ENCODE results near the gene TRAPPC2.
"Not testable (repeated sequence)": the region's sequence is repeated elsewhere in the genome, so short reads cannot be mapped to it uniquely, and the experiment has no call there.

TRAPPC2 gene

DNA sequence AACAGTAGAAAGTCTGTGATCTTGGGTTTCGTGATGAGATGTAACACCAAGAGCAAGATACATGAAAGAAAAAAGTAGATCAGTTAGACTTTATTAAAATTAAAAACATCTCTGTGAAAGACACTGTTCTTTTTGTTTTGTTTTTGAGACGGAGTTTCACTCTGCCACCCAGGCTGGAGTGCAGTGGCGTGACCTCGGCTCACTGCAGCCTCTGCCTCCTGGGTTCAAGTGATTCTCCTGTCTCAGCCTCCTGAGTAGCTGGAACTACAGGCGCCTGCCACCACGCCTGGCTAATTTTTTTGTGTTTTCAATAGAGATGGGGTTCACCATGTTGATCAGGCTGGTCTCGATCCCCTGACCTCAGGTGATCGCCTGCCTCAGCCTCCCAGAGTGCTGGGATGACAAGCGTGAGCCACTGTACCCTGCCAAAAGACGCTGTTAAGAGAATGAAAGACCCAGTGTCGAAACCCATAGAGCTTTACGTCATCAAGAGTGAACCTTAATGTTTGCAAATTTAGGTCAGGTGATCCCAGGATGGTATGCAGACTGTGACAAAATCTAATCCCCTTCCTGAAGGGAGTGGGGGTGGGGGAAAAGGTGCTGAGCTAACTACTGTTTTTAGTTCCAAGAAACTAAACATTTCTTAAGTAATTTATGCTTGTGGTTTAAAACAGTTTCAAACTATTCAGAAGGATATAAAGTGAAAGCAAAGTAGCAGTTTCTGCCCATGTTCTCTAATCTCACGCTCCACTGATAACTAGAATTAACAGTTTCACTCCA lies 8.2 kb upstream of the TRAPPC2 start:
- DNase-seq = peak; percentile 1 to 86 (median 22)

DNA sequence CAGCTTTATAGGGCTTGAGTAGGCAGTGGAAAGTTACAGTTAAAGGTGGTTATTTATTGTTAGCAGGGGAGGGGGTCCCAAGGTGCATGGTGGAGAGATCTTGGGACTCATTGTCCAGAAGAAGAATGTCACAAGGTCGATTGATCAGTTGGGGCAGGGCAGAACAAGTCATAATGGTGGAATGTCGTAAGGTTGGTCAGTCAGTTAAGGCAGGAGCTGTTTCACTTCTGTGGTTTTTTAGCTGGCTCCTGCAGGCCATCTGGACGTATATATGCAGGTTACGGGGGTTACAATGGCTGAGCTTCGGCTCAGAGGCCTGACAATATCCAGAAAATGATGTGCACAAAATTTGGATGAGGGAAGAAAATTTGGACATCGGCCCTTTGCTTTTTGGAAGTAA lies 7.3 kb upstream of the TRAPPC2 start:
- no peak for DNase-seq

DNA sequence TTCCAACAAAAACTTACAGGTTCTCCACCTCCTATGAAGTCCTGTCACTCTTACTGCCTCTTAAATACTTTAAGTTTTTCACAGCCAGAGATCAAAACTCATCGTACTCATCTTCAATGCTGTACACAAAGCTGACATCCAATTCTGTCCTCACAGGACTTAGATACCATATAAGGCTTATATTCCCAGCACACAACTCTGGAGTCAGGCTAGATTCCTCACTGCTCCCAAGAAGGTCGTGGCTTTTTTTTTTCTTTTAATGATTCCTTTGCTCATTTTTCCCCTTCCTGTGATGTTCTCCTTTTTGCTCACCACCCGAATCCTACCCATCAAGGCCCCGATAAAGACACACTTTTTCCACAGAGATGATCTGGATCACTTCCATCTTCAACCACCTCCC lies 914 bp downstream of the TRAPPC2 start:
- no peak for DNase-seq

DNA sequence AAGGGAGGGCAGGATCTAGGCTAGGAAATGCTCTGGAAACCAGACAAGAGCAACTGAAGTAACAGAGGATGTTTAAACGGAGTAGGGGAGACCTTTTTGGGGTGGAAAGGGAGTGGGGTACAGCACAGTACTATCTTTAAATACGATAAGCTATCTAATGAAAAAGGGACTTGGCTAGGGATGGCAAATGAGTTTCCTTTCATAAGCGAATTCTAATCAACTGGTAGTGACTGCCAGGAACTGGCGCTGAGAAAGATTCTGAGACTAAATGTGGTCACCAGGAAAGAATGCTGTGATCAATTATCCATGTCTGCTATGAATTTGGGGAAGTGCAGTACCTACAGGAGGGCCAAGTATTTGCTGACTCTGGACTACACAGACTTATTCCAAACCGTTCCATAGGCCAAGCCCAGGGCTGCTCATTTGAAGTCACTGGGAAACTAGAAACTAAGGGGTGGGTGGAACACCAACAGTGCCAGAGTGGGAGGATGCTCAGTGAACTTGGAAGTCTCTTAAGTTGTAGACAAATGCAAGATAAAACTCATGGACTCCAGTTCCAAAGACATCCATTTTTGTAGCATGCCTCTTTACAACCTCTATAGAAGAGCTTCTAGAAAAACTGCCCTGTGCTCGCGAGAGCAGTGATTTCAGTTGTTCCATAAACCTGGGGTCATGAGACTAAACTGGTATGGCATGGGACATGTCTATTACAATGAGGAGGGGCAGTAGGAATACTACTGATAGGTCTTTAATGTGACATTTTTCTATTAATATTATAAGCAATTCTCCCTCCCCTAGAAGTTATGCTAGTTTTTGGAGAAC lies 2.0 kb downstream of the TRAPPC2 start:
- DNase-seq = no peak

DNA sequence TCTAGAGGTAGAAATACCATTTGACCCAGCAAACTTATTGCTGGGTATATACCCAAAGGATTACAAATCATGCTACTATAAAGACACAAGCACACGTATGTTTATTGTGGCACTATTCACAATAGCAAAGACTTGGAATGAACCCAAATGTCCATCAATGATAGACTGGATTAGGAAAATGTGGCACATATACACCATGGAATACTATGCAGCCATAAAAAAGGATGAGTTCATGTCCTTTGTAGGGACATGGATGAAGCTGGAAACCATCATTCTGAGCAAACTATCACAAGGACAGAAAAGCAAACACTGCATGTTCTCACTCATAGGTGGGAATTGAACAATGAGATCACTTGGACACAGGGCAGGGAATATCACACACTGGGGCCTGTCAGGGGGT lies 3.9 kb downstream of the TRAPPC2 start:
- not testable (repeated sequence) for DNase-seq

DNA sequence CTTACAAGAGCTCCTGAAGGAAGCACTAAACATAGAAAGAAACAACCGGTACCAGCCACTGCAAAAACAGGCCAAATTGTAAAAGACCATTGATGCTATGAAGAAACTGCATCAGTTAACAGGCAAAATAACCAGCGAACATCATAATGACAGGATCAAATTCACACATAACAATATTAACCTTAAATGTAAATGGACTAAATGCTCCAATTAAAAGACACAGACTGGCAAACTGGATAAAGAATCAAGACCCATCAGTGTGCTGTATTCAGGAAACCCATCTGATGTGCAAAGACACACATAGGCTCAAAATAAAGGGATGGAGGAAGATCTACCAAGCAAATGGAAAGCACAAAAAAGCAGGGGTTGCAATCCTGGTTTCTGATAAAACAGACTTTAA lies 7.8 kb downstream of the TRAPPC2 start:
- not testable (repeated sequence) for DNase-seq

DNA sequence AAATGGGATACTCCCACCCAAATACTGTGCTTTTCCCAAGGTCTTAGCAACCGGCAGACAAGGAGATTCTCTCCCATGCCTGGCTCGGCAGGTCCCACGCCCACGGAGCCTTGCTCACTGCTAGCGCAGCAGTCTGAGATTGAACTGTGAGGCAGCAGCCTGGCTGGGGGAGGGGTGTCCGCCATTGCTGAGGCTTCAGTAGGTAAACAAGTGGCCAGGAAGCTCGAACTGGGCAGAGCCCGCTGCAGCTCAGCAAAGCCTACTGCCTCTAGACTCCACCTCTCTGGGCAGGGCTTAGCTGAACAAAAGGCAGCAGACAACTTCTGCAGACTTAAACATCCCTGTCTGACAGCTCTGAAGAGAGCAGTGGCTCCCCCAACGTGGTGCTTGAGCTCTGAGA lies 9.5 kb downstream of the TRAPPC2 start:
- peak; percentile 11 to 87 (median 33) for DNase-seq

DNA sequence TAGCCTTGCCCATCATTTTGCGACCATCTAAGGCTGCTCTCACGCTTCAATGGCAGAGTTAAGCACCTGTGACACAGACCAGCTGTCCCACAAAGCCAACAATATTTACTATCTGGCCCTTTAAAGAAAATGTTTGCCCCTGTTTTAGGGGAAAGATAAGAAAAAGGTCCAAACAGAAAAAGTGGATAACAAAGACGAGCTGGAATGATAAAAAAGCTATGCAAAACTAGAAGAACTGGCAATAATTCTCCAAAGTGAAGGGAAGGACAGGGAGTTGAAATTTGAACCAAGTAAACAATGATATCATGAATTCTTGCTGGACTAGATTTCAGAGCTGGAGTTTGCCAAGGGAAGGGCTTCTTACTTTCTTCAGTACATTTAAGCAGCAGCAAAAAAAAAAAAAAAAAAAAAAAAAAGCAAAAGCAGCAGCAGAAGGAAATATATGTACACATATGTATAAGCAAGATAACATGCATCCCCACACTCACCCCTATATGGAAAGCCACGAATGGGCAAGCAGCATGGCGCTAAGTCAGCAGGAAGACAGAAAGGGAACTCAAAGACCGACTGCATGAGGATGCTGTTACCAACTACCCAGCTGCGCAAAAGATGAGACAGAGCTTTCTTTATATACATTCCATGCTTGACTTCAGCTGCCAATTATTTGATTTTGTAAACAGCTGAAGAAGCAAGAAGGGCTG lies 12.5 kb downstream of the TRAPPC2 start:
- DNase-seq = no peak

DNA sequence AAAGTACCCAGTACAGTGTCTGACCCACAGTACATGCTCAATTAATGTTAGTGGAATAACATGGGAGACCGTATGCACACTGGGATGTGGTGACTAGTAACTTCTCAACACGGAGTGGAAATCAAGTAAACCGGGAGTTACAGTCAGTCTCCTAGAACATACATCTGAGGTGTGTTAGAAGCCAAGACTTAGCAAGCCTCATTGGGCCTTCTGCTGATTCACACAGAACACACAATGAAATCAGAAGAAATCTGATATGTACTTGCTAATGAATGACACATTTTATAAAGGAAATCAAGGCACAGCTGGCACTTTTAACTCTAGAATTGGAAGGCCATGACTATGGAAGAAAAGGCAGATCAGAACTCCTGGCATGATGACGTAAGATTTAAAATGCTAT lies 13.0 kb downstream of the TRAPPC2 start:
- DNase-seq = no peak

DNA sequence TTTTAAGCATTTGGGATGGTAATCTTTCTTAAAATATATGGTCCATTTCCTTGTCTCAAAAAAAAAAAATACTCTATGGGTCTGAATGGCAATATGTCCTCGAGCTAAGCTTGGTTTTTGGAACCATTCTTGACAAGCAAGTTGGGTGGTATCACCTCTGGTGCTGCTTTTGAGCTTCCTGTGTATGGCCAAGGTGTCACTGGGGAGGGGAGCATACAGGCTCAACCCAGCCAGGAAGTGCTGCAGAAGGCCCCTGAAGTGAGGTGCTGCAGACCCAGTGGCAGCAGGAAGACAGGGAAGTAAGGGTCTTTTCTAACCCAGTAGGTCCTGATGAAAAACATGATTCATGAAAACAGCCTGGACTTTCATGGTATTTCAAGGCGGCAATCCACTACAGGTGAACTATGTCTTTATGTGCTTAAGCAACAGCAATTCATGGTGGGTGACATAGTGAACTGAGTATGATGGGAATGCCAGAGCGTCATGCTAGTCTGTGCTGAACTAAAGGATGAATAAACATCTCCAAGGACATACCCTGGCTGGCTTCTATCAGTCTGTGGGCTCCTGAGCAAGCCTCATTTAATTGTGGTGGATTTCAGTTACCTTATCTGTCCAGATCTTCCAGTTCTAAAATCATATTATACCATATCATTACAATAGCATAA lies 15.1 kb downstream of the TRAPPC2 start:
- peak in 2 of 5 experiments; percentile 56 to 59 for DNase-seq

DNA sequence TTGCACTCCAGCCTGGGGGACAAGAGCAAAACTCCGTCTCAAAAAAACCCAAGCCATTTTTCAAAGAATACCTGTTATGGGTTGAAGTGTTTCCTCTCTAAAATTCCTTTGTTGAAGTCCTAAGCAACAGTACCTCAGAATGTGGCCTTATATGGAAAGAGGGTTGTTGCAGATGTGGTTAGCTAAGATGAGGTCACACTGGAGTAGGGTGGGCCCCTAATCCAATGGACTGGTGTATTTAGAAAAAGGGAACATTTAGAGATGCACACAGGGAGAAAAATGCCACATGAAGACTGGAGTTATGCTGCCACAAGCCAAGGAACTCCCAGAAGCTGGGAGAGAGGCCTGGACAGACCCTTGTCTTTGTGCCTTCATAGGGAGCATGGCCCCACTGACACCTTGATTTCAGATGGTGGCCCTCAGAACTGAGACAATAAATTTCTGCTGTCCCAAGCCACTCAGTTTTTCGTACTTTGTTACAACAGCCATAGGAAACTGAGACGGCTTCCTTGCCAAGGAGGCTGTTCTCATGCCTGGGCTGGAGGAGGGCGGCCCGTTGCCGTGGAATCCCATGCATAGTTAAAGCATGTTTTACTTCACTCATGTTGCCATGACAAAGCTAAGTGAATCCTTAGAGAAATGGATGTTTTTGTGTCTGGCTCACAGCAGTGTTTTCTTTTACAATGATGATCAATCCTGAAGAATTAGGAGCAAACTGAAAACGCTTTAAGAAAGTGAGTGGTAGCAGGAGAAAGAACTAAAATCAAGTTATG lies 16.5 kb downstream of the TRAPPC2 start:
- DNase-seq = no peak

DNA sequence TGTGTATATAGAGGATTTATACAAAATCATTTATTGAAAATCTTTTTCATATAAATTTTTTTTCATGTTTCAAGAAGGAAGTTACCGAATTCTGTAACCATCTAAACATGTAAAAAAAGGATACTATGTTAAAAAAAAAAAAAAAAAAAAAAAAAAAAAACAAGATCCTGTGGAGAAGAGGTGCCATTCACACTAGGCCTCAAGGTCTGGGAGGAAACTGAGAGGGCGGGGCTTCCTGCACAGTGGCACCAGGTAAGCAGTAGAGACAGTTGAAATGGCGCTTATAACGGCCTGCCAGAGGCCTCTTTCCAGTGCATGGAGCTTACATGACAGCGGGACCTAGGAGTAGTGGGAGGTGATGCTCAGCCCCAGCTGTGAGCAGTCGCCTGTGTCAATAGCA lies 17.5 kb downstream of the TRAPPC2 start:
- DNase-seq = peak in 3 of 5 experiments; percentile 24 to 73 (median 61)

DNA sequence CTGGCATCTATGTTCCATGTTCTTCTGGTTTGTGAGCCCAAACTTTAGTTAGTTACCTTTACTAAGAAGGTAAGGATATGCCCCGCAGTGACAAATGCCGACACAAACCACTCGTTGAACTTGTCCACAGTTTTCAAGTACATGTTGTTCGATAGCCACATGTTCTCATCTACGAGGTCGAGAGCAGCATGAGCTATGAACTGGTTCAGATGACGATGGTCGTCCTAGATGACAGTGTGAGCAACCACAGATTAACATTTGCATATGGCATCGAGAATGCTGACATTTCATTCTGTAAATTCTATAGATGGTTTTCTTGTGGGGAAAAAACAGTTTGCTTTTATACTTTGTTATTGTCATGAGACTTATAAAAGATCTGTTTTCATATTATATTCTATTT lies 18.0 kb downstream of the TRAPPC2 start:
- DNase-seq = peak in 1 of 5 experiments; percentile 37

DNA sequence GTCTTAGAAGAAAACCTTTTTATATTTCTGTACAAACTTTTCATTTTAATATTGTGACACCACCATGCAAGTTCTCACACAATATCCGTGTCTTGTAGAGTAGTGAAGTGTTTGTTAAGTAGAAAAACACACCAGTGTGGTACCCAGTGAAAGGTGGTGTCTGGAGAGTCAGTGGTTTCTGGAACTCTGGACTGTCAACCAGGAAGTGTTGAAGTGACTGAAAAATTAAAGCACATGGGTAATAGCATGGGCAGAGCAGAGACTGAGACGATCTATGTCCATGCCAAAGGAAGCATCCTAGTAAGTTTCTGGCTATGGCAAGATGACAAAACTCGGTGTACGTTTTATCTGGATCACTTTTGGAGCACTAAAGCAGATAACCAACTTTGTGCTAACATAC lies 23.3 kb downstream of the TRAPPC2 start:
- no peak for DNase-seq

DNA sequence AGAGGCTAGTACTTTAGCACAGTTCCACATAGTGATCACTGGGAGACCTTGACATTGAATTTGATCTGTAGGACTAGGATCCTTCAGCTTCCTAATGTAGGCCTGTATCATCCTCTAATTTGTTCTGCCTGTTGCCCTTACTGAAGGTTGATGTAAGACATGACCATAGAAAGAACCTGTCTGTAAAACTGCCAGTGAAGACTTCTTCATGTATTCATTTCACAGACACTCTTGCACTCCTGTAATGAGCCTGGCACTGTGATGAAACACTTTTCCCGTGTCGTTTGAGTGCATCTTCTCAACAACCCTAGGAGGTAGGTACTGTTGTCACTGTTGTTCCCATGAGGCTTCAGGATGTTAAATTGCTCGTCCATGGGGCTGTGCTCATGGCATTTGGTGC lies 30.8 kb downstream of the TRAPPC2 start:
- no peak for DNase-seq

DNA sequence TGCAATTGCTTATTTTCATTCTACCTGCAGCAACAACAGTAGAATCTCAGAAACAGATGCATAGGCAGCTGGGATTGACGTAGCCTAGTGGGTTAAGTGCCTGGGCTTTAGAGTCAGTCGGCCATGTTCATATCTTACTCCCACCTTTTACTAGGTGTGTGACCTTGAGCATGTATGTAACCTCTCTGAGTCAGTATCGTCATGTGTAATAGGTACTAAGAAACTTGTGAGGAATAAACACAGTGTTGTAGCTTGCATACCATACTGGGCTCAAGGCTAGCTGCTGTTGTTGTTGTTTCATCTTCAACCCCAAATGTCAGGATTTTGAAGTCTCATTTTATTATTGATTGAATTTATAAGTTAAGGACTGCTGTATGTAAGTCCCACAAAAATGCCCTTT lies 31.3 kb downstream of the TRAPPC2 start:
- no peak for DNase-seq

DNA sequence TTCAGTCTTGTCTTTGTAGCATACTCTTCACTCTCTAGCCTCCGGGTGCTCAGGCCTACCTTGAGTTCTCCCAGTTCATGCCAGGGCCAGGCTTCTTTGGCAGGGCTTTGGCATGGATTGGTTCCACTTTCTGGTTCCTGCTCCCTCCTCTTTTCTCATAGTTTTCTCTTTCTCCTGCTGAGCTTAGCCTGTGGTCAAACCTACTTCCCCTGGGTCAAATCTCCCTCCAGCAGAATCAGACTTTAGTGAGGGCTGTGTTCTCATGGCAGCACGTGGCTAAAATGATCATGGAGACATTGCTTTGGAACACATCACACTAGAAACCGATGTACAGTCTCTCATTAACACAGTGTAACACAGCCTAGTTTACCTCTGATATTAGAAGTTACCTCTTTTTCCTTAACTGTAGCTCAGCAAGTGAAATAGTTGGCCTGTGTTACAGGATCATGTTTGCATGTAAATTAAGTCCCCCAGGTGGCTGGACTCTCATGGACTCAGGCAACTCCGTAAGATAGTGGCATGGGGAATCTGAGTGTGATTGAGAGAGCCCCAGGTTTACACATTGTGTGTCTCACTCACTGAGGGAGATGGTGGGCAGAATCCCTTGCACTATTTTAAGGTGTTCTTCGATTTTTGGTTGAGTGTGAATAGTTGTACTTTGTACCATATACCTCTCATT lies 32.2 kb downstream of the TRAPPC2 start:
- DNase-seq = no peak

DNA sequence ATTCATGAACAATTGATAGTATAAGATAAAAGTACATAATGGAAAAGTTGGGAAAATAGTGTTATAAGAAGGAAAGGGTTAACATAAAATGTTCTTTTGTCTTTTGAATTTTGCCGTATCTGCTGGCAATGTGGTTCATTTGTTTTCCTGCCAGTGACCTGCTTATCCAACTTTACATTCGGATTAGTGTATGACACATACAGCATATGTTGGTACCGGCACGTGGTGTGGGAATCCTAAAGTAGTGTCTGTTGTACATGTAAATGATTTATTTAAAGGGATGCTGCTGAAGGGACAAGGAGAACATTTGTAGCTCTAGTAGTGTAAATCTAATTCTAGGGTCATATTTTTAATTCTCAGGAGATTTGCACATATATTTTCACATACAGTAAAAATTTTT lies 34.0 kb downstream of the TRAPPC2 start:
- no peak for DNase-seq

DNA sequence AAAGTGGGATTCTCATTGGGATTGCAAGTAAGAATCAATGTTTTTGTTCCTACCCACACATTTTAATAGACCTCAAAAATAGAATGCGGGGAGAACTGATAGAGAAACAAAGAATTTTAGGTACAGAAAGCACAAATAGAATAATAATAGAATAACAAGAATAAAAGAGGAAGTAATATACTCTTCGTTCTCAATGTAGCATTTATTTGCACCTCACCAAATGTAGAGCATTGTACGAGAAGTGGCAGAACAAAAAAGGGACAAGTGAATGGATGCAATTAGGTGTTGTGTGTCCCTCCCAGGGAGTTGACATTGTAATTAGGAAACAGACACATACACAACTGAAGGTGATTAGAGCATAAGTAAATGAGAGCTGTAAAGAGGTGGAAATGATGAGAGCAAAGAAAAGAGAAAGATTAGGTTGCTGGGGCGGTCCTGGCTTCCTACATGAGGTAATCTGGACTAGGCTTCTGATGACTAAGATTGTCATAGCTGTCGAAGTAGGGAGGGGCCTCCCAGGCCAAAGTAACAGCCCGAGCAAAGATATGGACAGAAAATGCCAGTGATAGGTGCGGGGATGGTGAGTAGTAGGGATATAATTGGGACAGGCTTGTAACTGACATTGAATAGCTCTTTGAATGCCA lies 35.1 kb downstream of the TRAPPC2 start:
- DNase-seq = no peak

DNA sequence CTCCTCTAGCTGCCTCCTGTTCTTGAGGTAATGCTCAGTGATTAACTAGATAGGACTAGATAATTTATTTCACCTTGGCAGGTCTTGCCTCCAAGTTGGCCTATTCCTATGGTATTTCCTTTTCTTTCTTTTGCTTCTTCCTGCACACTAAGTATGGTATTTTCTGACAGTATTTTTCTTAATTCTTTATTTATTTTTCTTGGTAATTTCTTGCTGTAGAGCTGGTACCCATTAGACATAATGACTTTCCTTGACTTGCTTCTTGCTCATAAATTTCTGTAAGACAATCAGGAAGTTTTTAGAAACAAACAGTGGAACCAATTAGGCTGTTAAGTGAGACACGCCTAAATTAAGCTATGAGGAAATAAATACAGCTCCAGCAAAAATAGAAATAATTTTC lies 36.0 kb downstream of the TRAPPC2 start:
- DNase-seq = no peak

DNA sequence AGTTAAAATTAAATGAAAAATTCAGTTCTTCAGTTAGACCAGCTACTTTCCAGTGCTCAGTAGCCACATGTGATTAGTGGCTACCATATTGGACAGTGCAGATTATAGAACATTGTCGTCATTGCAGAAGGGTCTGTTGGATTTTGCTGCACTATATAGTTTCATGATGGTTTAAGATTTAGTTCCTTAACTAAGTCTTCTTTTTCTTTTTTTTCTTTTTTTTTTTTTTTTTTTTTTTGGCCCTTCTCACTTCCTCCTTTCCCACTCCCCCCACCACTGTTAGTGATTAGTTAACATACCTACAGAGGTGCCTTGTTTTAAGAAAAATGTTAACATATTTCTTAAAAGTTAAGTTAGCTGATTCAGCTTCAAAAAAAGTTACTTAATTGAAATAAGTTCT lies 36.4 kb downstream of the TRAPPC2 start:
- no peak for DNase-seq
